IMR-90 (cell line): Measurements from ENCODE around the gene RAD51B. TPM values are rescaled to one million over a fixed set of nuclear protein-coding genes. Genes with fewer than 3 reads are reported as not detected.

Experiments
- ATAC-seq: fragments of 200-7000 bp; cut with Tn5 transposase; 2 replicates; pipeline ENCODE4 v1.9.1; 2020; ENCODE audit warnings: low read depth, mild to moderate bottlenecking, moderate library complexity
- BruUV-seq: library from RNA; stranded (reverse); fragments of 400-500 nt; replicated peaks from 2 replicates; lab custom pipeline; 2021; lab: Mats Ljungman, UMichigan
- CTCF ChIA-PET: fragments of 300-600 bp; formaldehyde crosslinking; extraction: SDS; loops from one replicate; lab custom pipeline; 2021; ENCODE audit warnings: antibody characterized with exemption; lab: Yijun Ruan, JAX
- POLR2A ChIA-PET: fragments of 300-600 bp; sonication (Branson Sonifier 250); formaldehyde crosslinking; loops from one replicate; lab custom pipeline; 2022; ENCODE audit warnings: antibody characterized with exemption; ENCODE audit not compliant: unreplicated experiment; lab: Charles Lee
- DNase-seq: peaks from one replicate; pipeline ENCODE4 v3.0.0; 2013
- H2AFZ ChIP-seq: replicated peaks from 2 replicates; pipeline ENCODE3; 2013; ENCODE audit warnings: low read length, mild to moderate bottlenecking; ENCODE audit not compliant: poor library complexity
- H2AK5ac ChIP-seq: 2 replicates; pipeline ENCODE4 v1.6.1; 2013; ENCODE audit warnings: low read depth, low read length, inconsistent platforms
- H2AK9ac ChIP-seq: replicated peaks from 2 replicates; pipeline ENCODE3; 2013; ENCODE audit warnings: mild to moderate bottlenecking, low read depth, low read length, moderate library complexity; ENCODE audit not compliant: poor library complexity
- H2BK120ac ChIP-seq: 2 replicates; pipeline ENCODE4 v1.6.1; 2013; ENCODE audit warnings: low read depth, low read length, inconsistent platforms
- H2BK15ac ChIP-seq: 3 replicates; pipeline ENCODE4 v1.6.1; 2013; ENCODE audit warnings: low read depth, low read length, inconsistent platforms
- H2BK20ac ChIP-seq: 2 replicates; pipeline ENCODE4 v1.6.1; 2013; ENCODE audit warnings: low read depth, mild to moderate bottlenecking, inconsistent platforms, low read length, moderate library complexity
- H2BK5ac ChIP-seq: 2 replicates; pipeline ENCODE4 v1.6.1; 2013; ENCODE audit warnings: mild to moderate bottlenecking, low read depth, low read length, inconsistent platforms; ENCODE audit not compliant: poor library complexity, severe bottlenecking
- H3K14ac ChIP-seq: replicated peaks from 2 replicates; pipeline ENCODE4 v1.6.1; 2013; ENCODE audit warnings: low read depth, low read length, inconsistent platforms
- H3K18ac ChIP-seq: 2 replicates; pipeline ENCODE4 v1.6.1; 2013; ENCODE audit warnings: low read depth, low read length, control low read depth
- H3K23ac ChIP-seq: 2 replicates; pipeline ENCODE4 v1.6.1; 2013; ENCODE audit warnings: low read depth, low read length, inconsistent platforms
- H3K27ac ChIP-seq: 2 replicates; pipeline ENCODE4 v1.5.1; 2013; ENCODE audit warnings: mild to moderate bottlenecking, control low read depth, low read length; ENCODE audit not compliant: insufficient read depth
- H3K27me3 ChIP-seq: 2 replicates; pipeline ENCODE4 v1.6.1; 2013; ENCODE audit warnings: low read length; ENCODE audit not compliant: control insufficient read depth, insufficient read depth
- H3K36me3 ChIP-seq: 2 replicates; pipeline ENCODE4 v1.6.1; 2013; ENCODE audit warnings: low read length, mixed read lengths; ENCODE audit not compliant: control insufficient read depth, insufficient read depth
- H3K4ac ChIP-seq: 2 replicates; pipeline ENCODE4 v1.6.1; 2013; ENCODE audit warnings: low read depth, low read length, inconsistent platforms
- H3K4me1 ChIP-seq: 2 replicates; pipeline ENCODE4 v1.6.1; 2013; ENCODE audit warnings: low read length, mixed read lengths; ENCODE audit not compliant: control insufficient read depth, insufficient read depth
- H3K4me2 ChIP-seq: 2 replicates; pipeline ENCODE4 v1.6.1; 2013; ENCODE audit warnings: low read depth, mild to moderate bottlenecking, control low read depth, low read length, moderate library complexity
- H3K4me3 ChIP-seq: 2 replicates; pipeline ENCODE4 v1.5.1; 2013; ENCODE audit warnings: low read depth, mild to moderate bottlenecking, control low read depth, low read length, moderate library complexity; ENCODE audit not compliant: insufficient read depth
- H3K56ac ChIP-seq: 2 replicates; pipeline ENCODE4 v1.6.1; 2013; ENCODE audit warnings: low read length, inconsistent platforms; ENCODE audit not compliant: insufficient read depth; ENCODE audit errors: extremely low read depth
- H3K79me1 ChIP-seq, 2 experiments: 2 replicates each; pipeline ENCODE4 v1.6.1; 2013; ENCODE audit warnings: low read length in 2 of 2, inconsistent platforms in 1 of 2, low read depth in 1 of 2
- H3K9ac ChIP-seq: 2 replicates; pipeline ENCODE4 v1.6.1; 2013; ENCODE audit warnings: low read depth, low read length, control low read depth
- H3K9me1 ChIP-seq: 2 replicates; pipeline ENCODE4 v1.6.1; 2013; ENCODE audit warnings: low read length, inconsistent platforms; ENCODE audit not compliant: insufficient read depth
- H3K9me3 ChIP-seq: 2 replicates; pipeline ENCODE4 v1.6.1; 2013; ENCODE audit warnings: low read length; ENCODE audit not compliant: control insufficient read depth, insufficient read depth
- H4K20me1 ChIP-seq: 2 replicates; pipeline ENCODE4 v1.6.1; 2013; ENCODE audit warnings: low read length, inconsistent platforms; ENCODE audit not compliant: insufficient read depth
- H4K5ac ChIP-seq: 2 replicates; pipeline ENCODE4 v1.6.1; 2013; ENCODE audit warnings: mild to moderate bottlenecking, low read depth, low read length, control low read depth
- H4K8ac ChIP-seq, 2 experiments: 2 replicates each; pipeline ENCODE4 v1.6.1; 2013; ENCODE audit warnings: low read depth in 2 of 2, low read length in 2 of 2, control low read depth in 1 of 2, inconsistent platforms in 1 of 2
- H4K91ac ChIP-seq: 2 replicates; pipeline ENCODE4 v1.6.1; 2013; ENCODE audit warnings: low read depth, low read length, inconsistent platforms; ENCODE audit not compliant: insufficient read depth
- BHLHE40 ChIP-seq: fragments of 150-350 bp; IDR thresholded peaks from 2 replicates; pipeline ENCODE4 v1.6.1; 2016; ENCODE audit warnings: mild to moderate bottlenecking, low read depth, low read length
- CEBPB ChIP-seq: IDR thresholded peaks from 2 replicates; pipeline ENCODE4 v1.6.1; 2012; ENCODE audit warnings: low read depth, low read length, improper control_type of control experiment
- CHD1 ChIP-seq: IDR thresholded peaks from 2 replicates; pipeline ENCODE4 v1.6.1; 2012; ENCODE audit warnings: low read depth, low read length, improper control_type of control experiment
- FOS ChIP-seq: fragments of 150-350 bp; IDR thresholded peaks from 2 replicates; pipeline ENCODE4 v1.6.1; 2016; ENCODE audit warnings: low read depth, low read length
- MAFK ChIP-seq: IDR thresholded peaks from 2 replicates; pipeline ENCODE4 v1.6.1; 2012; ENCODE audit warnings: low read depth, low read length, improper control_type of control experiment
- MAZ ChIP-seq: IDR thresholded peaks from 2 replicates; pipeline ENCODE4 v1.6.1; 2012; ENCODE audit warnings: low read depth, mild to moderate bottlenecking, low read length, improper control_type of control experiment, moderate library complexity, borderline replicate concordance
- MXI1 ChIP-seq: IDR thresholded peaks from 2 replicates; pipeline ENCODE4 v1.6.1; 2012; ENCODE audit warnings: low read depth, mild to moderate bottlenecking, low read length, moderate library complexity, borderline replicate concordance
- NFE2L2 ChIP-seq: fragments of 150-350 bp; IDR thresholded peaks from 2 replicates; pipeline ENCODE4 v1.6.1; 2016; ENCODE audit warnings: low read depth, mild to moderate bottlenecking, low read length
- POLR2A ChIP-seq: IDR thresholded peaks from 2 replicates; pipeline ENCODE4 v1.6.1; 2012; ENCODE audit warnings: mild to moderate bottlenecking, low read depth, low read length
- RAD21 ChIP-seq: IDR thresholded peaks from 2 replicates; pipeline ENCODE4 v1.6.1; 2012; ENCODE audit warnings: low read length, improper control_type of control experiment
- RCOR1 ChIP-seq: IDR thresholded peaks from 2 replicates; pipeline ENCODE4 v1.6.1; 2012; ENCODE audit warnings: mild to moderate bottlenecking, low read length, improper control_type of control experiment; ENCODE audit not compliant: insufficient replicate concordance
- RFX5 ChIP-seq: IDR thresholded peaks from 2 replicates; pipeline ENCODE4 v1.8.0; 2012; ENCODE audit warnings: low read depth, mild to moderate bottlenecking, low read length, moderate library complexity
- SMC3 ChIP-seq: fragments of 150-350 bp; IDR thresholded peaks from 2 replicates; pipeline ENCODE4 v1.6.1; 2016; ENCODE audit warnings: low read depth, mild to moderate bottlenecking, antibody characterized with exemption, low read length, moderate library complexity
- WGBS, 2 experiments: methylation state at CpG; one replicate each; pipeline versions ENCODE4 v1.1.5 to v1.1.7; 2013; ENCODE audit warnings: missing lambda C conversion rate in 2 of 2; ENCODE audit not compliant: insufficient read length in 1 of 2; ENCODE audit errors: extremely low coverage in 2 of 2; 5-methylcytosine and 5-hydroxymethylcytosine counted together
- dilution Hi-C: fragments of 300-500 bp; cut with HindIII; formaldehyde crosslinking; loops from one replicate; pipeline ENCODE4 v1.14.3; 2018; ENCODE audit warnings: low sequenced_read_pairs; ENCODE audit not compliant: unreplicated experiment
- in situ Hi-C: fragments of 300-500 bp; cut with MboI; formaldehyde crosslinking; loops from 3 replicates; pipeline ENCODE4 v1.14.3; 2019; ENCODE audit warnings: low sequenced_read_pairs, inconsistent platforms, mixed read lengths
- intact Hi-C: fragments of 100-400 bp; cut with micrococcal nuclease; formaldehyde crosslinking; loops from 2 replicates; pipeline ENCODE4 v1.10.0; 2022
- polyA plus RNA-seq, 3 experiments: library from polyadenylated mRNA; depleted of rRNA; stranded (reverse); fragments of >200 nt; gene quantifications; 2 replicates each; pipeline ENCODE4 v1.2.3, GENCODE V29; 2012; ENCODE audit warnings: low replicate concordance in 1 of 3
- total RNA-seq: library from RNA; depleted of rRNA; stranded (reverse); fragments of >200 nt; gene quantifications from 2 replicates; pipeline ENCODE4 v1.2.3, GENCODE V29; 2012
- TF ChIP-seq, protein P1 (sequence below): fragments of 150-350 bp; IDR thresholded peaks from 2 replicates; pipeline ENCODE4 v1.6.1; 2017; ENCODE audit warnings: mild to moderate bottlenecking, antibody characterized with exemption, low read length, low read depth
- TF ChIP-seq, protein P2 (sequence below): conservative IDR thresholded peaks from 2 replicates; pipeline ENCODE4 v1.5.1; 2012; ENCODE audit warnings: mild to moderate bottlenecking, low read depth, low read length, improper control_type of control experiment
- TF ChIP-seq, protein P3 (sequence below): fragments of 150-350 bp; IDR thresholded peaks from 2 replicates; pipeline ENCODE4 v1.6.1; 2016; ENCODE audit warnings: low read depth, mild to moderate bottlenecking, low read length, moderate library complexity, borderline replicate concordance

Gene RAD51B
- total and polyA plus RNA-seq, 2 of the 4 experiments (the other 2 are of a cell fraction): 5.1 to 18.8 TPM

DNA sequence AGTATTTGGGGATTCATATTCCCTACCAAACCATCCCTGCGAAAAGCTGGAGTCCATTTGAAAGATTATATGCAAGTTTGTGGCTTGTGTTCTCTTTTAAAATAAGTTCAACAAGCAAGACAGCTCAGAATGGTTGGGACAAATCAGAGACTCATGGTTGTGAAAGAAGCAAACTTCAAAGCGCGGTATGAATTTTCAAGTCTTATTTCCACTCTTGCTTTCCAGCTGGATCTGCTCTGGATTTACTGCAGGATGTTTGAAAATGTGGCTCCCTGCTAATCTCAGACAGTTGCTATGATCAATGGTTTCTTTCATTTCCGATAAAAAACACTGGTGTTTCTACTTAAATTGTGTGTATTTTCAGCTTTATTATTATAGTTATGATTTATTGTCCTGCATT lies 477.5 kb downstream of the RAD51B start:
- no peak overlapping the region for H2AFZ ChIP-seq
- no peaks in the 10 kb centered on the region; the same call in 1 of the 2 replicates for H3K4me1 ChIP-seq
- no peak overlapping the region for H3K4ac ChIP-seq
- no peak overlapping the region for H3K23ac ChIP-seq
- H3K79me1 ChIP-seq: no peaks in the 10 kb centered on the region
- in situ Hi-C loops (no loop called here), intact Hi-C loops (no loop called here), dilution Hi-C loops (no loop called here)
- no peak overlapping the region for H2BK5ac ChIP-seq
- ATAC-seq (no peak), DNase-seq (no peak)
- H4K8ac ChIP-seq: no peak overlapping the region
- H3K4me3 ChIP-seq: no peak overlapping the region
- POLR2A ChIA-PET: interaction anchor here (0.6 kb wide), 1 partner anchor 354 kb away, joined by 7 read pairs; no protein-coding TSS in a partner anchor
- BruUV-seq: no TSS peak
- H3K36me3 ChIP-seq: no peaks in the 10 kb centered on the region
- no peaks in the 10 kb centered on the region for H4K20me1 ChIP-seq
- 85% methylated on average over 2 of the region's 4 CpGs; no CpG with 5 or more reads in 1 of the 2 experiments for WGBS, 2 experiments
- CTCF ChIA-PET: no interaction called here
- no peak overlapping the region for H4K5ac ChIP-seq
- H3K27ac ChIP-seq: no peak overlapping the region
- no peaks in the 10 kb centered on the region for H3K27me3 ChIP-seq
- no peak overlapping the region for H3K56ac ChIP-seq
- H2BK15ac ChIP-seq: no peak overlapping the region
- H3K18ac ChIP-seq: no peak overlapping the region
- no peaks in the 10 kb centered on the region for H3K9me1 ChIP-seq
- TF ChIP-seq, protein P1, sequence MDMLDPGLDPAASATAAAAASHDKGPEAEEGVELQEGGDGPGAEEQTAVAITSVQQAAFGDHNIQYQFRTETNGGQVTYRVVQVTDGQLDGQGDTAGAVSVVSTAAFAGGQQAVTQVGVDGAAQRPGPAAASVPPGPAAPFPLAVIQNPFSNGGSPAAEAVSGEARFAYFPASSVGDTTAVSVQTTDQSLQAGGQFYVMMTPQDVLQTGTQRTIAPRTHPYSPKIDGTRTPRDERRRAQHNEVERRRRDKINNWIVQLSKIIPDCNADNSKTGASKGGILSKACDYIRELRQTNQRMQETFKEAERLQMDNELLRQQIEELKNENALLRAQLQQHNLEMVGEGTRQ: no peak
- TF ChIP-seq MAZ (no peak), CHD1 (no peak), POLR2A (no peak), RFX5 (no peak), SMC3 (no peak), RCOR1 (no peak), BHLHE40 (no peak), CEBPB (no peak), MXI1 (no peak), RAD21 (no peak), MAFK (no peak), NFE2L2 (no peak), FOS (no peak)
- TF ChIP-seq, protein P2, sequence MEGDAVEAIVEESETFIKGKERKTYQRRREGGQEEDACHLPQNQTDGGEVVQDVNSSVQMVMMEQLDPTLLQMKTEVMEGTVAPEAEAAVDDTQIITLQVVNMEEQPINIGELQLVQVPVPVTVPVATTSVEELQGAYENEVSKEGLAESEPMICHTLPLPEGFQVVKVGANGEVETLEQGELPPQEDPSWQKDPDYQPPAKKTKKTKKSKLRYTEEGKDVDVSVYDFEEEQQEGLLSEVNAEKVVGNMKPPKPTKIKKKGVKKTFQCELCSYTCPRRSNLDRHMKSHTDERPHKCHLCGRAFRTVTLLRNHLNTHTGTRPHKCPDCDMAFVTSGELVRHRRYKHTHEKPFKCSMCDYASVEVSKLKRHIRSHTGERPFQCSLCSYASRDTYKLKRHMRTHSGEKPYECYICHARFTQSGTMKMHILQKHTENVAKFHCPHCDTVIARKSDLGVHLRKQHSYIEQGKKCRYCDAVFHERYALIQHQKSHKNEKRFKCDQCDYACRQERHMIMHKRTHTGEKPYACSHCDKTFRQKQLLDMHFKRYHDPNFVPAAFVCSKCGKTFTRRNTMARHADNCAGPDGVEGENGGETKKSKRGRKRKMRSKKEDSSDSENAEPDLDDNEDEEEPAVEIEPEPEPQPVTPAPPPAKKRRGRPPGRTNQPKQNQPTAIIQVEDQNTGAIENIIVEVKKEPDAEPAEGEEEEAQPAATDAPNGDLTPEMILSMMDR: no peak
- TF ChIP-seq, protein P3, sequence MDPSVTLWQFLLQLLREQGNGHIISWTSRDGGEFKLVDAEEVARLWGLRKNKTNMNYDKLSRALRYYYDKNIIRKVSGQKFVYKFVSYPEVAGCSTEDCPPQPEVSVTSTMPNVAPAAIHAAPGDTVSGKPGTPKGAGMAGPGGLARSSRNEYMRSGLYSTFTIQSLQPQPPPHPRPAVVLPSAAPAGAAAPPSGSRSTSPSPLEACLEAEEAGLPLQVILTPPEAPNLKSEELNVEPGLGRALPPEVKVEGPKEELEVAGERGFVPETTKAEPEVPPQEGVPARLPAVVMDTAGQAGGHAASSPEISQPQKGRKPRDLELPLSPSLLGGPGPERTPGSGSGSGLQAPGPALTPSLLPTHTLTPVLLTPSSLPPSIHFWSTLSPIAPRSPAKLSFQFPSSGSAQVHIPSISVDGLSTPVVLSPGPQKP: no peak
- no peak overlapping the region for H2AK9ac ChIP-seq
- H3K14ac ChIP-seq: no peak overlapping the region
- H3K9ac ChIP-seq: no peak overlapping the region
- H4K91ac ChIP-seq: no peak overlapping the region
- H2BK20ac ChIP-seq: no peak overlapping the region
- no peak overlapping the region for H2BK120ac ChIP-seq
- no peak overlapping the region for H2AK5ac ChIP-seq
- H3K4me2 ChIP-seq: no peak overlapping the region
- H3K9me3 ChIP-seq: peaks cover under 1% of the 10 kb centered on the region
